Measurements from ENCODE around the gene TUBB6. TPM values are rescaled to one million over a fixed set of nuclear protein-coding genes. Genes with fewer than 3 reads are reported as not detected.

TUBB6 gene
- total and polyA plus RNA-seq, 2 of the 8 experiments (the other 6 are each of a cell fraction or from before 2014, with no cell fraction given), result 126 to 223 TPM

DNA sequence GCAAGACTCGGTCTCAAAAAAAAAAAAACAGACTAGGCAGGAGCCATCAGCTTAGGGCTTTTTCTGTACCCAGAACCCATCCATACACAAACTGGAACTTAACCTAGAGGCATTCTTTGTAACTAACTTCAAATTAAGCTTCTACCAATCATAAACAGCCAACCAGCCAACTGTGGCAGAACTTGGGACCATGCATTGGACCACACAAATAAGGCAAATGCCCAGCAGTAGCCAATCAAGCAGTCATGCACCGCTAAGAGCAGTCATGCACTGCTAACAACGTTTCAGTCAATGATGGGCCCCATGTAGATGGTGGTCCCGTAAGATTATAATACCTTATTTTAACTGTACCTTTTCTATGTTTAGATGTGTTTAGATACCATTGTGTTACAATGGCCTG, 22.7 kb downstream of the TUBB6 start (continued):
- TF ChIP-seq GTF2F1 (IDR thresholded peaks at IDR 0.05; ENCODE audit: borderline replicate concordance, low read depth, low read length), result no peak
- no peak for TF ChIP-seq JUND (IDR thresholded peaks at IDR 0.05; ENCODE audit: low read length)
- no peak for TF ChIP-seq SRF (IDR thresholded peaks at IDR 0.05; ENCODE audit: low read depth, low read length)
- TF ChIP-seq, protein P1, sequence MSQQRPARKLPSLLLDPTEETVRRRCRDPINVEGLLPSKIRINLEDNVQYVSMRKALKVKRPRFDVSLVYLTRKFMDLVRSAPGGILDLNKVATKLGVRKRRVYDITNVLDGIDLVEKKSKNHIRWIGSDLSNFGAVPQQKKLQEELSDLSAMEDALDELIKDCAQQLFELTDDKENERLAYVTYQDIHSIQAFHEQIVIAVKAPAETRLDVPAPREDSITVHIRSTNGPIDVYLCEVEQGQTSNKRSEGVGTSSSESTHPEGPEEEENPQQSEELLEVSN (IDR thresholded peaks at IDR 0.05), result no peak
- TF ChIP-seq RAD21 (IDR thresholded peaks at IDR 0.05 in 1 of 2, conservative IDR thresholded peaks at IDR 0.05 in 1 of 2; ENCODE audit: low read depth in 2 of 2, low read length in 2 of 2), result no peak
- TF ChIP-seq MAFK (IDR thresholded peaks at IDR 0.05; ENCODE audit: low read depth, low read length), result no peak
- TF ChIP-seq SP1 (IDR thresholded peaks at IDR 0.05; ENCODE audit: low read depth, low read length), result no peak
- no peak for TF ChIP-seq JUN (IDR thresholded peaks at IDR 0.05; ENCODE audit: low read depth, low read length)

Measured in H1 (cell line).